BE2C (cell line): ENCODE measurements around the gene PDHX.

ENCODE experiments used
- DNase-seq: peaks from one replicate; pipeline ENCODE4 v3.0.0-alpha.2; 2020
- H3K27me3 ChIP-seq: fragments of 250-450 bp; sonication (Bioruptor Pico); 2 replicates; pipeline ENCODE4 v1.5.1; 2020; ENCODE audit warnings: mild to moderate bottlenecking
- H3K36me3 ChIP-seq: fragments of 250-450 bp; sonication (Bioruptor Pico); 2 replicates; pipeline ENCODE4 v1.5.1; 2020; ENCODE audit warnings: mild to moderate bottlenecking
- H3K4me1 ChIP-seq: fragments of 250-450 bp; sonication (Bioruptor Pico); 2 replicates; pipeline ENCODE4 v1.5.1; 2020
- H3K4me3 ChIP-seq: 2 replicates; pipeline ENCODE4 v1.5.1; 2011; ENCODE audit warnings: low read depth, low read length
- H3K9me3 ChIP-seq: fragments of 250-450 bp; sonication (Bioruptor Pico); 2 replicates; pipeline ENCODE4 v1.5.1; 2020
- CTCF ChIP-seq: IDR thresholded peaks from 2 replicates; pipeline ENCODE4 v1.5.1; 2012; ENCODE audit warnings: mild to moderate bottlenecking, low read depth, low read length

PDHX gene

DNA sequence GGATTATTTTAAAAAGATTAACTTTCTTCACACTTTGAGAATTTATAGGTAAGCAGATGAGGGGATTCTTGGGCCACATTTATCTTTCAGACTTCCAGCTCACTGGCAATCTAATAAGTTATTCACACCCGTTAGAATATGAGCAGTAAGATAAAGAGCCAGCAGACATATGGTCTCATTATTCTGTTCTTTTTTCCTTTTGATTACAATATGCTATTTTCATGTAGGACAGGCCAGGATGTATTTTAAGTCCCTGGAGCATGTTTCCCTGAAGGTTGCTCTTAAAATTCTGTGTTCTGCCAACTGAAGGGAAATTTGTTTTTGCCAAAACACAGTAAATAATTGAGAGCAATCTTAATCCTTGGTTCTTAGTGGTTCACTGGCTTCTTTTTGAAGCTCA lies 22.2 kb downstream of the PDHX start:
- no peaks in the 10 kb centered on the region for H3K36me3 ChIP-seq
- no peaks in the 10 kb centered on the region for H3K9me3 ChIP-seq
- no peak for DNase-seq
- TF ChIP-seq CTCF = no peak
- no peaks in the 10 kb centered on the region for H3K4me1 ChIP-seq
- no peaks in the 10 kb centered on the region for H3K27me3 ChIP-seq
- no peak overlapping the region for H3K4me3 ChIP-seq

DNA sequence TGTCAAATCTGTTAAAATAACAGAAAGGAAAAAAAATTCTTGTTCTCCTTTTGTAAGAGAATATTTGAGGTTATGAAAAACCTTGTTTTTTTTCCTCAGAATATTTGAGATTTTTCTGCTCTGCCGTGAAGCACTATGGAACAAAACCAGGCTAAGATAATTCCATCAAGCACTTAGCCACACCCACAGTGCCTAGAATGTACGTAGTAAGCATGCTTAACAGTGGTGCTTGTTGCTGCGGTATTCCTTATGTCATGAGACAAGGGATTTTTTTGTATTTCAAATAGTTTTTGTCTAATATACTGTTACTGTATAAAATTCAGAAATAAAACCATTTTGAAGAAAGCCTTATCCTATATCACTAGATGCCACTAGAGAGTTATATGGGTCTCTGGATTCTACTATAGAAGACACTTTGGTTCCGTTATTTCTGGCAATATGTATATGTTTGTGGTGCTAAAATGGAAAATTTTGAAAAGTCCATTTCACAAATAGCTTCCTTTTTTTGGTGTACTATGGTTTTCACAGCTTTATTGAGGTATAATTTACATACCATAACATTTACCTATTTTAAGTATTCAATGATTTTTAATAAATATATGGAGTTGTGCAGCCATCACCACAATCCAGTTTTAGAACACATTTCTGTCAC lies 23.7 kb downstream of the PDHX start:
- DNase-seq = no peak

GRCh38 chr11:34941688-34942087 lies 25.3 kb downstream of the PDHX start:
- Histone ChIP-seq H3K4me1 (no peaks in the 10 kb centered on the region), H3K36me3 (no peaks in the 10 kb centered on the region), H3K9me3 (no peaks in the 10 kb centered on the region), H3K27me3 (no peaks in the 10 kb centered on the region), H3K4me3 (no peak overlapping the region)
- TF ChIP-seq CTCF = no peak
- no peak for DNase-seq

More for the DNA sequence above, 23.7 kb downstream of the PDHX start:
- no peaks in the 10 kb centered on the region for H3K4me1 ChIP-seq
- no peak overlapping the region for H3K4me3 ChIP-seq
- no peaks in the 10 kb centered on the region for H3K36me3 ChIP-seq
- no peak for TF ChIP-seq CTCF
- no peaks in the 10 kb centered on the region for H3K9me3 ChIP-seq
- H3K27me3 ChIP-seq = no peaks in the 10 kb centered on the region

GRCh38 chr11:34944692-34945091 lies 28.3 kb downstream of the PDHX start:
- H3K4me3 ChIP-seq = no peak overlapping the region
- no peak for TF ChIP-seq CTCF
- no peaks in the 10 kb centered on the region for H3K27me3 ChIP-seq
- no peaks in the 10 kb centered on the region for H3K9me3 ChIP-seq
- H3K36me3 ChIP-seq = no peaks in the 10 kb centered on the region
- no peak for DNase-seq
- no peaks in the 10 kb centered on the region for H3K4me1 ChIP-seq

- DNase-seq = no peak
- Histone ChIP-seq H3K9me3 (no peaks in the 10 kb centered on the region), H3K4me1 (no peaks in the 10 kb centered on the region), H3K4me3 (no peak overlapping the region), H3K27me3 (no peaks in the 10 kb centered on the region), H3K36me3 (no peaks in the 10 kb centered on the region)
- no peak for TF ChIP-seq CTCF
These were observed 32.3 kb downstream of the PDHX start for GRCh38 chr11:34948696-34949095.

DNA sequence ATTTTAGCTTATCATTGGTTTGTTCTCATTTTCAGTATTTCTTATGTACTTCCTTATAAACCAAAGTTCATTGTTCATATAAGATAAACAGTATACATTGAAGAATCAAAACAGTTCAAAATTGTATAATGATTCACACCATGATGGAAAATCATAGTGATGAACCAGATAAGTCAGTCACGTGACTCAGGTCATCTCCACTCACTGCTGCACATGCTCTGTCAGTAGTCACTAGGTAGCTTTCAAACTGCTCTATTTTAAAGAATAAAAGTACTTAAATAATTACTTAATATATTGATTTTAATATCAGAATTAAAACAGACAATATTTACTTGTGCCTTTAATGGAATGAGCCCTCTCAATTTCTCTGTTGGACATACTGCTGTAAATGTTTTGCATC lies 37.5 kb downstream of the PDHX start:
- no peak for DNase-seq
- Histone ChIP-seq H3K9me3 (no peaks in the 10 kb centered on the region), H3K27me3 (no peaks in the 10 kb centered on the region), H3K36me3 (no peaks in the 10 kb centered on the region), H3K4me3 (no peak overlapping the region), H3K4me1 (no peaks in the 10 kb centered on the region)
- no peak for TF ChIP-seq CTCF
